OCI-LY7 (cell line): Measurements from ENCODE around the gene PRPF8.

ENCODE experiments used
- EZH2phosphoT487 ChIP-seq: fragments of 200-600 bp; sonication (generic); IDR thresholded peaks from 2 replicates; pipeline ENCODE4 v1.6.1; 2018; ENCODE audit warnings: low read depth, borderline replicate concordance, mild to moderate bottlenecking, mixed run types, antibody characterized with exemption, low read length, moderate library complexity, mixed read lengths
- TF ChIP-seq, protein P1 (sequence below): fragments of 200-600 bp; sonication (generic); conservative IDR thresholded peaks from 2 replicates; pipeline ENCODE4 v1.5.1; 2014; ENCODE audit warnings: mild to moderate bottlenecking, antibody characterized with exemption, low read length, moderate library complexity, mixed read lengths

DNA sequence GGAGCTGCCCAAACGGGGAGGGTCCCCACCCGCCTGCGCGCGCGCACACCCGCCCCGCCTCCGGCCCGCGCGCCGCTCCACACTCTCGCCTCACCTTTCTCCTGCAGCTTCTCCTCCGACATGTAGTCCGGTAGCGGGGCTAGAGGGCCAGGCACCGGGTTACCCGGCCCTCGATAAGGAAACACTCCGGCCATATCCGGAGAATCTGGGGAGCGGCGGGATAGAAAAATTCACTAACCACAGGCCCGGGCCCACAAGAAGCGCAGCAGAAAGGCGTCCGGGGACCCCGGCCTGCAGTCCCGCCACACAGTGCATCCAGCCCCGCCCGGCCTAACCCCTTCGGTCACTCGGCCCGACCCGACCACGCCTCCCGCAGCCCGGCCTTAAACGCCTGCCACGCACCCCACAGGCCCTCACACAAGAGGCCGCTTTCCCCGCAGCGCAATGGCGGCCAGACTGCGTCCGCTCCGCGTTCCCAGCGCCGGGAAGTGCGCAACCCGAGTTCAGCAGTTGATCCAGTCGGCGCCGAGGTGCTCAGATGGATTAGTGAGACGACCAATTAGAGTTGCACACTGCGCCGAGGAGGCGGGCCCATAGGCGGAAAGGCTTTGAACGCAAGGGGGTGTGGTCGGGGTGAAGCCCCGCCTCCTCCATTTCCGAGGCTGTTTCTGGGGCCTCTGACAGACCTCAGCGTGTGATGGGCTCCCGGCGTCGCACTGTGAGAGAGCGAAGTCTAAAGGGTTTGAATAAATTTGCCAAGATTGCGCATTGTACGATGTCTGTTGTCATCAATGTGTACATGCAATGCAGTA, at the start of gene PRPF8:
- TF ChIP-seq, protein P1, sequence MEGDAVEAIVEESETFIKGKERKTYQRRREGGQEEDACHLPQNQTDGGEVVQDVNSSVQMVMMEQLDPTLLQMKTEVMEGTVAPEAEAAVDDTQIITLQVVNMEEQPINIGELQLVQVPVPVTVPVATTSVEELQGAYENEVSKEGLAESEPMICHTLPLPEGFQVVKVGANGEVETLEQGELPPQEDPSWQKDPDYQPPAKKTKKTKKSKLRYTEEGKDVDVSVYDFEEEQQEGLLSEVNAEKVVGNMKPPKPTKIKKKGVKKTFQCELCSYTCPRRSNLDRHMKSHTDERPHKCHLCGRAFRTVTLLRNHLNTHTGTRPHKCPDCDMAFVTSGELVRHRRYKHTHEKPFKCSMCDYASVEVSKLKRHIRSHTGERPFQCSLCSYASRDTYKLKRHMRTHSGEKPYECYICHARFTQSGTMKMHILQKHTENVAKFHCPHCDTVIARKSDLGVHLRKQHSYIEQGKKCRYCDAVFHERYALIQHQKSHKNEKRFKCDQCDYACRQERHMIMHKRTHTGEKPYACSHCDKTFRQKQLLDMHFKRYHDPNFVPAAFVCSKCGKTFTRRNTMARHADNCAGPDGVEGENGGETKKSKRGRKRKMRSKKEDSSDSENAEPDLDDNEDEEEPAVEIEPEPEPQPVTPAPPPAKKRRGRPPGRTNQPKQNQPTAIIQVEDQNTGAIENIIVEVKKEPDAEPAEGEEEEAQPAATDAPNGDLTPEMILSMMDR: no peak
- no peak for TF ChIP-seq EZH2phosphoT487
